Measurements from ENCODE around the gene CDK14.

CDK14 gene

DNA sequence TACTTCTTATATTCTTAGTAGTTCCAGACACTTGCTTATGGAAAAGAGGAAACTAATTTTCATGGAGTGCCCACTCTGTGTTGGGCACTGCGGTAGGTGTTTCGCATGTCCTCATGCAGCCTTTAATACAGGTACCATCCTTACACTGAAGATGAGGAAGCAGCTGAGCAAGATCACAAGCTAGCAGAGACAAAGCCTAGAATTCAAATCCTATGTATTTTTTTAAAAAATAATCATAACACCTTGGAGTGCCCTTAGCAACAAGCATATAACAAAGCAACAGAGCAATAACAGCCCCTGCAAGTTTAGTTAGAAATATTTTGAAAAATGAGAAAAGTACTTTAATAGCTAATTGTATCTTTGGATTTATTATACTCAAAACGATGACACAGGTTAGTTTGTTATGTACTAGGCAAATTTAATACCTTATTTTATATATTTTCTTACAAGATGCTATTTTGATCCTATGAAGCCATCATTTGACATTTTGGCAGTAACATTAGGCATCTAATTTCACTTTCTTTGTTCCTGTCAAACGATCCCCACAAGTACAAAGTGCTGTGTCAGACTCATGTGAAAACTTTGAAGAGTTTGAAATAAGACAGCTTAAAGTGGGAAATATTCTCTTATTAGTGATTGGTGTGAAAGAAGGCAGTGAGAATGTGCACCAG, 245.8 kb downstream of the CDK14 start:
- DNase-seq (ENCODE audit: low read depth in 2 of 2): no peak

DNA sequence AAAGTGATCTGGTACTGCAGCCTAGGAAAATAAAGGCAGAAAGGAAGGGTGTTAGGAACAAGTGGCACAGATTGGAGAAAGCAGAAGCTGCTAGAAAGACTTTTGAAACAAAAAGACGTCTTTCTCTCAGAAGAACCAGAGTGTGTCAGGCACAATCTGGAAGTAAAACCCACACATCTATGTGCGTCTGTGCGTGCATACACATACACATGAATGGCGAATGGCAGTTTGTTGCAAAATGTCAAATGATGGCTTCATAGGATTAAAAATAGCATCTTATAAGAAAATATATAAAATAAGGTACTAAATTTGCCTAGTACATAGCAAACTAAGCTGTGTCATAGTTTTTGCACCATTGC, 246.3 kb downstream of the CDK14 start:
- no peak for DNase-seq (ENCODE audit: low read depth in 2 of 2)

DNA sequence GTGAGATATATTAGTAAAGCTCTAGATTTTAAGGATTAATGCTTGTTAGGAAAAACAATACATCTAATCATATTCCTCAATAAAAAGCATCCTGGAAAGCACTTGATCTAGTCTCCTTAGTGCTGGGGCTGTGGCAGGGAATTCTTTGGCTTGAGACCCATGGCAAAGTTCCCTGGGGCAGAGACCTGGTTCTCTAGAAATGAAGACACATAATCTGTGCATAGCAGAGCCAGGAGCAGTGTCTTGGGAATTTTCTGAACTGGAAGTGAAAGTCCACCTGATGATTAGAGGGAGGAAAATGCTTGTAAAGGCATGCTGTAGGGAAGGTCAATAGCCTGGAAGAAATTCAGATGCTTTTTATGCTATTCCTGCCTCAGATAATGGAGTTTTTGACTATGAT, 247.4 kb downstream of the CDK14 start:
- no peak for DNase-seq (ENCODE audit: low read depth in 2 of 2)

DNA sequence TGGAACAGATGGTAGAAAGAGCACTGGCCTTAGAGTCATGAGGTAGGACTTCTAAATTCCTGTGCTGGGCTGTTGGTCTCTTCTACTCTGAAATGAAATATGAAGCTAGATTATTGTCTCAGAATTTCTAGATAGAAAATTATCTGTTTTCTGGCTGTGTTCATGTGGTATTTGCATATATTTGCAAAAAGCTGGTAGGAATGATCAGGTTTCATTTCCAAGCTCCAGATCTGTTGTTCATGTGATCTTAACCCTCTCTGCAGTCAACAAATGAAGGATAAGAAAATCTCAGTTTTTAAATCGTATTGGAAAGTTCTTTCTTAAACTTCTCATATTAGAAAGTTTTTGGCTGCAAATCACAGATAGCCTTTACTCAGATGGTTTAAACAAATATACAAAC, 248.3 kb downstream of the CDK14 start:
- DNase-seq (ENCODE audit: low read depth in 2 of 2): no peak

DNA sequence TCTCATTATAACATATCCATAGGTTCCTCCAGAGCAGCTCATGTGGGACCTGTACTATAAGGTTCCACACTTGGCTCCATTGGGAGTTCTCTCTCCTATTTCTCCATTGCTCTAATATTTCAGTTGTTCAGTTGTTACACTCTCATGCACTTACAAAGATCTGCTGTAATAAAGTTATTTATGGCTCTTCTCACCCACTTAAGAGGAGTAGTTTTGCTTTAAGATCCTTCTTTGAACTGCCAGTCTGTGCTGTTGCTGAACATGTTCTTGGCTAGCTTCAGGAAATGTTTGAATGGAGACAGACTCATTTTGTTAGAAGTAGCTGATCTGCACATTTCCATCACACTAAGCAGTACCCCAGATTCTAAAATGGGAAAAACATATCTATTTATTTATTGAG, 250.1 kb downstream of the CDK14 start:
- DNase-seq (ENCODE audit: low read depth in 2 of 2): no peak

DNA sequence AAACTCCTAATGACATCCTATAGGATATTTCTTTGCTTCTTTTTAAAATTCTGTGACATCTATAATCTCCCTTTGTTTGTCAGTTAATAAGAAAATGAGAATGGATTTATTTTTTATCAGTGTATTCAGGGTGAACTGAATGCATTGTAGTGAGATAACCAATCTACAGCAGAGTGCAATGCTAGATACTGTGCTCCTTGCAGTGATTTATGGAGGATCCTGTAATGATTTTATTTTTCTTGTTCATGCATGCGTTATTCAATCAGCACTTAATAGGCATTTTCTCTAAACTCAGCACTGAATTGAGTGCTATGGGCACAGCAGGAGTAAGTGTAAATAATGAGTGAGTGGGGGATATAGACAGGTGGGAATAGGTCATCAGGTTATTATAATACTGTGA, 253.9 kb downstream of the CDK14 start:
- DNase-seq (ENCODE audit: low read depth in 2 of 2): no peak

DNA sequence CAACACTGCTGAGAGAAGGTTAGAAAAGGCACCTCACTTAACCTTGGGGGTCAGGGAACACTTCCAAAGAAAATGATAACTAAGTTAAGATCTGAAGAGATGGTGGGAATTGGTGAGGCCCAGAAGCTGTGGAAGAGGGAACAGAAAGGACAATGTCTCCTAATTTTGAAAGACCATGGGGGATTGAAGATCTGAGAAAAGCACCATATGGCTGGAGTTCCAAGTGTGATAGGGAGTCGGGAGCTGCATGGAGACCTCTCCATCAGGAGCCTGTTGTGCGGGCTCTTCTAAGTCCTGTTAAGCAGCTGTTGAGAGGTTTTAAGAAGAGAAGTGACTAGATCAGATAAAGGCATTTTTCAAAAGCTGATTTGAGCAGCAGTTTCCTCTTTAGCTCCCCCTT, 254.3 kb downstream of the CDK14 start:
- no peak for DNase-seq (ENCODE audit: low read depth in 2 of 2)

DNA sequence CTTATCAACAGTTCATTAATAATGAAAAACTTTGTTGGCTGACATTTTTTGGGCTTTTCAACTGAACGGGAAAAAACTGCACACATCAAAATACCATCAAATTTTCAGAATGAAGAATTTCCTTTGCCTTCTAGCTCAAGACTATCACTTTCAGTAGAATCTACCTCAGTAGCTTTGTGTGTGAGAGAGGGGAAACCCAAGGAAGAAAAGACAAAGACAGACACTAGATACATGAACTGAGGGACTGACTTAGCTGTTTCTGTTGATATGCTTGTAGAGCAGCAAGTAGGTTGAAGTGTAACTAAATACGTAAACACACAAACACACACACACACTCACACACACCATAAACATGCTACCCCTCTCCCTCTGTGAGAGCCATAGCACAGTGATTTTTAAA, 257.1 kb downstream of the CDK14 start:
- no peak for DNase-seq (ENCODE audit: low read depth in 2 of 2)

DNA sequence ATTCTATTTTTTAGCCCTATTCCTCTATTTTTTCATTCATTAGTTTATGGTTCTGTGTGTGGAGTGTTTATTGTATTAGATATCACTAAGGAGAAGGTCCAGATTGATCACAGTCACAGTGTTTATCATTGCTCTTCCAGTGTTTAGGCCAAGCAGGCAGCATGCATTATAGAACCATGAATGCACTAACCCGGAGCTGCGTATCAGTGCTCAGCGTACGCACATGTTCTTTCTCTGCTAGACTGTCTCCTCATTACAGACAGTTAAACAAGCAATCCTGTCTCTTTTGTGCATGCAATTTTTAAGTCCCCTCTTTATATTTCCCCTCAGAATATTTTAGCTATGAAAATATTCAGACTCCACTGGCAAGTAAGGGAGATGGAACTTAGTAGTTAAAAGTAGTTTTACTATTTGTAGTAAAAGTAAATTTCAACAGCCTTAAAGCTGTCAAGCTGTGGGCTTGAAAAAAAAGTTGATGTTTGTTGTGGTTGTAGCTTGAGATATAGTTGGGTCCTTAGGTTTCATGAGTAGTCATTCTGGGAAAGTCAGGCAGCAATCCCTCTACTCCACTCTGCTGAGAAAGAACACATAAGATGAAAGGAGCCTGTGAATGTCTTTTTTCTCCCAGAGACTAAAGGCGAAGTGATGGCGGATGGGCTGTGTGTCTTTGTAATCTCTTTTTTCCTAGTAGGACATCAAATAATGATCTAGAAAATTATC, 260.4 kb downstream of the CDK14 start:
- DNase-seq (ENCODE audit: low read depth in 2 of 2): no peak

DNA sequence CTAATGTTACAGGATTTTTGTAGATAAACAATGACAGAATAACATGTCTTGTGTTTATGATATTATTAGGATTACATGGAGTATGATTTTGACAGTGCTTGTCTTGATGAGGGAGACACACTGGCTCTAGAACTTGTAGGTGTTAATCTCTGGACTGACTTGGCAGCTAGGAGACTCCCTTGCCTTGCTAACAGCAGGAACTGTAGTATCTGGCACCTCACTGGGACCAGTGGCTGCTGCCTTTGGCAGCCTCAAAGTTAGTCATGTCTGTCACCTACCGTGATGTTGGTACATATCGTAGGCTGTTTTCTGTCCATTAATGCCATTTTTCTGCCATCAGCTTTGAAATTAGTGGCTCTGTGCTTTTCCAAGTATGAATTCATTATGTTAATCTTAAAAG, 261.5 kb downstream of the CDK14 start:
- DNase-seq (ENCODE audit: low read depth in 2 of 2): no peak

DNA sequence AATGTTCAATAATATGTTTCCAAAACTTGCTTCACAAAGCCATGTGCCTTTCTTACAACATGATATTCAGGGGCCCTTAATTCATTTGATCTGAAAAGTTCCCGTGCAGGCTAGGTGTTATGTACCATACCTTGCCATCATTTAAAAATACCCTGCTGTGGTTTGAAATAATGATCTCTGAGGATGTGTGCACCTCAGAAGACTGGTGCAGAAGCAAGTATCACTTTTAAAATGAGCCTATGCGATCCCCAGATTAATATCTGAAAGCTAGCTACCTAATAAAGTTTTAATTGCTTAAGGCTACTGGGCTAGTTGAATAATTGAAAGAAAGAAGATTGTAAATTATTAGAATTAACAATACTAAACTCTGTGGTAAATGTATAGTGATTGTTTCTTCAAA, 262.4 kb downstream of the CDK14 start:
- DNase-seq (ENCODE audit: low read depth in 2 of 2): no peak

DNA sequence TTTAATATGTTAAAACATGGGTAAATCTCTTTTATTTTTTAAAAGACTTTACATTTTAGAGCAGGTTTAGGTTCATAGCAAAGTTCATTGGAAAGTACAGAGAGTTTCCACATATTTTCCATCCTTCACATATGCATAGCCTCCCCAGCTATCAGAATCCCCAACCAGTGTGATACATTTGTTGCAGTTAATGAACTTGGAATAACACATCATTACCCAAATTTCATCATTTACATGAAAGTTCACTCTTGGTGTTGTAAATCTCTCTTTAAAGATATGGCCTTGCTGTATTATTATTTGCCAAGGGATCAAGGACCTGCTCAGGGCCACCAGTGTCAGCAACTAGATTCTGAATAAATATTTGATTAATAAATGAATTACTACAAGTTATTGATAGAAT, 263.4 kb downstream of the CDK14 start:
- DNase-seq (ENCODE audit: low read depth in 2 of 2): no peak

DNA sequence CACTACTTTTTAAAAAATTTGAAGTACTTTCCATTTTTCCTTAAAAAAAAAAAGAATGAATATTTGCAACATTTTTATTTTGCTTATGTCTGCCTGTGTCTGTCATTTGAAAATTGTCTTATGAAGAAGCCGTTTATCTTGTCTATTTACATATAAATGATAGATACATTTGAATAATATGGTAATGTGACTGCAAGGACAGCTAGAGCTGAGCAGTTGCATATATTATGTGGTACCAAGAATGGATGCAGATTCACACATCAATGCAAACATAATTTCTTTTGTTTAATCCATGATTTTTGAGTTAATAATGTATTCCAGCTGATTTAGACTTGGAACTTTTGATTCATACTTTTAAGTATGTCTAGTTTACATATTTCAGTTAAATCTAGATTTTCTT, 268.0 kb downstream of the CDK14 start:
- no peak for DNase-seq (ENCODE audit: low read depth in 2 of 2)

DNA sequence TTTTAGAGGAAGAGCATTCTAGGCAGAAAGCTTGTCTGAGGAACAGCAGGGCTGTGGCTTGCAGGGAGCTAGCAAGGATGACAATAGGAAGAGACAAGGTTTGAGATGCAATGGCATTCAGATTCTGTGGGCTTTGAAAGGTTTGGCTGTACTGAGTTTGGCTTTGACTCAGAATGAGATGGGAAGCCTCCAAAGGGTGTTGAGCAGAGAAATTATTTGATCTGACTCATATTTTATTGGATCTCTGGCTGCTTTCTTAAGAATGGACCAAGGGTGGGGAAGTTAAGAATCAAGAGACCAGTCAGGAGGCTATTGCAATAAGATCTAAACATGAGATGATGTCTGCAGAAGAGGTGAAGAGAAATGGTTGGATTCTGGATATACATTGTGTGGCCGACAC, 273.2 kb downstream of the CDK14 start:
- DNase-seq (ENCODE audit: low read depth in 2 of 2): no peak

DNA sequence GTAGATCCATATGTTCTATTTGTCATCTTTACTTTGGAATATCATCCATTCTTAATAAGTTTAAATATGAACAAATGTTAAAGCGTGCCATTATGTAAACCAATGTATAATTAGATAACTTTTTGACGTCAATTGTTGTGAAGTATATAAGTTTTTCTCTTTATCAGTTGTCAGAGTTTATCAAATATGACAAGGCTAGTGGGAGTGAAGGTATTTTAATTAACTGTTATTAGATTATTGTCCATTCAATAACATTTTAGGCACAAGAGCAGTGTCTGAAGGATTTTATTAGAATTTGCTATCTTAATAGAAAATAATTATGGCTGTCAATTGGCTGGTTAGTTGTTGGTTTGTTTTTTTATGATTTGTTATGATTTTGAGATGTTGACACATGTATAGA, 280.6 kb downstream of the CDK14 start:
- DNase-seq (ENCODE audit: low read depth in 2 of 2): no peak

DNA sequence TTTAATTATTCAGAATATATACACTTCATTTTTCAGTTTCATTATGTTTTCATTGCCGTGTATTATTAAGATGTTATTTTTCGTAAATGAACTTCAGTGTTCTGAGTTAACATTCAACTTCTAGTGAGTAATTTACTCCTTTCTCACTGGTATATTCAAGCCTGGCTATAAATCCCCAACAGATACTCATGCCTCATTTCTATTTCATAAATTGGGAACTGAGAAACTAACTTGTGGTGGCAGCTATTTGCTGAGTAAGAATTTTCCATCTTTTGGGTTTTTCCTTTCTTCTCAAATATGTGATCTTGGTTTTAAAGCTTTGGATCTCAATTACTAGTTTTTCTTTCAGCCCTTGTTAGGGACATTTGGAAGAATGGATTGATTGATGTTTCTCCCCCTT, 281.1 kb downstream of the CDK14 start:
- DNase-seq (ENCODE audit: low read depth in 2 of 2): no peak

DNA sequence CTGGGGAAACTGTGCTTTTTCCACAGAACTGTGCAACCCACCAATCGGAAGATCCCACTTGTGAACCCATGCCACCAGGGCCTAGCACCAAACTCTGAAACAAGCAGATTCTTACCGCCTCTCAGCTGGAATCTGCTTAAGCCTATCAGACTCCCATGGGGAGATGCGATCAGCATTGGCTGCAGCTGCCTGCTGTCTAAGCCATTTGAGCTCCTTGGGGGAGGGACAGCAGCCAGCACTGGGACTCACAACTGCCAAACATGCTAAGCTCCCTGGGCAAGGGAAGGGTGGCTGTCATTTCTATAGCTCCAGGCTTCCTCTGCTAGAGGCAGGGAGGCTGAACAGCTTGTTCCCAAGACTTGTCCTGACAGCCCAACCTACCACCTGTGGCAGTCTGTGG, 283.8 kb downstream of the CDK14 start:
- DNase-seq (ENCODE audit: low read depth in 2 of 2): no peak

DNA sequence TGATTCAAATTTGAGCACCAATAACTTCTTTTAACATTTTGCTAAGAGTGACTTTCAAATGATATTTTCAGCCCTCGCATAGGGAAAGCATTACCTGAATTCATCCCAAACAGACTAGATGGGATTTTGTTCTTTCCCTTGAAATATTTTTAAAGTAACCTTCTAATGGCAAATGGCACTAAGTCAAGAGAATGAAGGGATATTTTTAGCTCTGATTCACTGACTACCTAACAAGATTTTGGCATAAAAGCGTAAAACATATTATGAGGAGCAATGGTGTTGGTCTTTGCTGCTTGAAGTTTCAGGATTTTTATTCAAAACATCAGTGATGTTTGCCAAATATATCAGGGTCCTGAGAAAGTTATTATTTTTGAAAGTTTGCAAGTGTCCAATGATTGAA, 290.3 kb downstream of the CDK14 start:
- DNase-seq (ENCODE audit: low read depth in 2 of 2): no peak

DNA sequence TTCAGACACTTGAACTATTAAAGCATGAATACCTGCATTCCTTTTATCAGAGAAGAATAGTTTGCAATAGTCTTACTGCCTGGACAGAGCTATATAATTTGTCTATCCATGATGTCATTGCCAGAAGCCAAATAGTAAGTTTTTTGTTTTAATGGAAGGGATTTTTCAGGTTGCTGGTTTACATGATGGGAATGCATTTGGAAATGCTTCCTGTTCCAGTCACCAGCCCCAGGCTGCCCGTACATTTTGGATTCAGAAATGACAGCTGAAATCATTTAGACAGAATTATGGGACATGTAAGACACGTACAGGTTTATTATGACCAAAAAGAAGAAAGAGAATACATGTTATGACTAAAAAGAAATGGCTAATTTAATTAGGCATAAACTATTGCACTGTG, 293.1 kb downstream of the CDK14 start:
- no peak for DNase-seq (ENCODE audit: low read depth in 2 of 2)

DNA sequence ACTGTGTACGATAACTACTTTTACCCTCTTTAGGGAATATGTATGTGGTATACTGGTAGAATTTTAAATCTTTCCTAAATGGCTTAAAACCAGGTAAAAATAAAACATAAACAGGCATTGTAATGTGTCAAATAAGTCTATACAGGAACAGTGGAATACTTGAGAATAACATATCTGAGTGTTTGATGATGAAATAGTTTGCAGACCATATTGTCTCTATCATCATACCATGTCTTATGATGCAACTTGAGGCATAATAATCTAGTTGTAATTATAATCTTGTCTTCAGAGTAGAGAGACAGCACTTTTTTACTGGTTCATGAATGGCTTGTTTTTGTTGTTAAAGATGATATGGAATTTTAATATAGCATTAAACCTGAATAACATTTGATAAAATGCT, 293.5 kb downstream of the CDK14 start:
- DNase-seq (ENCODE audit: low read depth in 2 of 2): no peak

DNA sequence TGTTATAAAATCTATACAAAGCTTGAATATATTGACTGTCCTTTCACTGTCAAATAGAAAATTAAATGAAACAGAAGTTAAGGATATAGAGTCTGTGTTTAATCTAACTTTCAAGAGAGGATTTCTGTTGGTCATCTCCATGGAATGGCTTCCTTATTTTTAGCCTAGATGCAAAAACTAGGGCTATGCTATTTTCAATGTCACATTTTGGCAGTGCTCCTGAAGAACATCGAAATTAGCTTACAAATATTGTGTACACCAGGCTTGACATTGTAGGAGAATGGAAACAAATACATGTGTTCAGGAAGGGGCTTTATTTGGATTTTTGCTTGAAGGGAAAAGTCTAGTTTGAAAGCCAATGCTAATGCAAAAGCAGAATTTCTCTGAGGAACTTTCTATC, 295.4 kb downstream of the CDK14 start:
- no peak for DNase-seq (ENCODE audit: low read depth in 2 of 2)

DNA sequence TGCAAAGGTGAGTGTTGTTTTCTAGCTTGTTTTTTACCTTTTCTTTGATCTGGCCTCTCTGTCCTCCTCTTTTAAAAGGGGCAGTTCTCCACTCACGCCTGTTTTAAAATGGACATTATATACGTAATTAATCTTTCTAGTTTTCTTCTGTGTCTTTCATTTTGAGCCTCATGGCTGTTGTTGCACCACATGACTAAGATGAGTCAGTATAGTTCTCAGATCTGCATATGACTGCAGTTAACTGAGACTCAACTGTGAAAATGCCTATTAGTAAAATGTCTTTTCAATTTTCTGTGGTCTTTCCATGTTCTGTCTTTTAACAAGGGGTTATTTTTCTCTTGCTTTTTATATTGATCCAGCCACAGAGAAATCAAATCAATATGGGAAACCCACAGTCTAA, 296.1 kb downstream of the CDK14 start:
- DNase-seq (ENCODE audit: low read depth in 2 of 2): no peak

DNA sequence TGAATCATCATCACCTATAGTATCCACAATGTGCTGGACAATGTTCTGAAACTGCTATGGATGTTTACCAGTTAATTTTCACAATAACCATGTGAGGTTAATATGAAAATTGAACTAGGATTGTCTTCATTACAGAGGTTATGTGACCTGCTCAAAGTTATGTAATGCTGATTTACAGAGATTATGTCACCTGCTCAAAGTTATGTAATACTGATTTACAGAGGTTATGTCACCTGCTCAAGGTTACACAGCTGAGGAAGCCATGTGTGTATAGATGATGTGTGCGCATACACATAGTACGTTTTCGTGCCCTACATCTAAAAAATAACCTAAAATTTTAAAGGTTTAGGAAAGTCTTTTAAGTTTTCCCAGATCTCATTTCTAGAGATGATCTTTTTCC, 298.0 kb downstream of the CDK14 start:
- DNase-seq (ENCODE audit: low read depth in 2 of 2): no peak

DNA sequence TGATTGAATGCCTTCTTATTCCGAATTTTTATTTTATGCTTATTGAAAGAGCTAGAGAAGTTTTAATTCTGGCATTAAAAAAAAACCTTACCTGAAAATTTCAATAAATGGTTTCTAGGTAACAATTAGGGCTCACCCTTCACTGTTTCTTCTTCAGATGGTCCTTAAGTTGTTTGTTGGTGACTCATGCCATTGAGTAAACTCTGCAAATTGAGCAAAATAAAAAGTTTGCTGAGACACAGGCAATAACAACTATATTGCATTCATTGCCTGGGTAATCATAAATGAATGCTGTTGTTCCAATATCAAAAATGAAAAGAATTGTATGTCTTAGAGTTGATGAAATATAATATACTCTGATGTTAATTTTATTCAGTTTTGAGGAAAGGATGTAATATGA, 300.3 kb downstream of the CDK14 start:
- DNase-seq (ENCODE audit: low read depth in 2 of 2): no peak
